Middle frontal gyrus (tissue), 1 donor: ENCODE data around the gene GALNT9.

ENCODE experiments used
- DNase-seq: peaks from one replicate; pipeline ENCODE4 v3.0.0-alpha.2; 2015; ENCODE audit warnings: low spot score; ENCODE audit errors: extremely low spot score

The GALNT9 gene

DNA sequence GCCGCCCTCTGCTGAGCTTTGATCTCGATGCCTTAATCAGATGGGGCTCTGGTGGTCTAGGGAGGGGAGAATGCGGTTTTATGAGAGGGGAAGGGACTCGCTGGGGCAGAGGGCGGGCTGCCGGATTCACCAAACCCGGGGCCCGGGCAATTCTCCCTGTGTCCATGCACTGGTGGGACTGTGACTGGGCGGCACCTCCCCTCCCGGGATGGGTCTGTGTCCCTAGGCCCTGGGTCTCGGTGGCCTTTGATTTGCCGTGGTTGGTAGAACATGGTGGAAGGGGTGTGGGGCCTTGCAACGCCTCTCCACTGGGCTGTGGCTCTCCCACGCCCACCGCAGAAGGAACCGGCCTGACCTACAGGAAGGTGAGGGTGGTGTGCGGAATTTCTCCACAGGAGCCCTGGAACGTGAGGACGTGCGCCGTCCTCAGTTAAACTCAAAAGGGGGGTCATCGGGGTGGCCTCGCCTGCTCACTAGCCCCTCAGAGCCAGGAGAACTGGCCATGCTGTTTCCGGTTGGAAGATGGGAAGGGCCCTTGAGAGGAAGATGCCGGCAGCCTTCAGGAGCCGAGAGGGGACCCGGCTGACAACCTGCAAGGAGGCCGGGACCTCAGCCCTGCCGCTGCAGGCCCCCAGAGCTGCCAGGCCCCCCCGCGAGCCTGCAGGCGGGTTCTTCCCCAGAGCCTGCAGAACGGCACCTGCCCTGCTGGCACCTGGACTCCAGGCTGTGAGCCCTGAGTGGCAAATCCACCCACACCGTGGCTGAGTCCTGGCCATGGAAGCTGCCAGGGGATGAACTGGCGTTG is 141.5 kb downstream of the GALNT9 start:
- no peak for DNase-seq

DNA sequence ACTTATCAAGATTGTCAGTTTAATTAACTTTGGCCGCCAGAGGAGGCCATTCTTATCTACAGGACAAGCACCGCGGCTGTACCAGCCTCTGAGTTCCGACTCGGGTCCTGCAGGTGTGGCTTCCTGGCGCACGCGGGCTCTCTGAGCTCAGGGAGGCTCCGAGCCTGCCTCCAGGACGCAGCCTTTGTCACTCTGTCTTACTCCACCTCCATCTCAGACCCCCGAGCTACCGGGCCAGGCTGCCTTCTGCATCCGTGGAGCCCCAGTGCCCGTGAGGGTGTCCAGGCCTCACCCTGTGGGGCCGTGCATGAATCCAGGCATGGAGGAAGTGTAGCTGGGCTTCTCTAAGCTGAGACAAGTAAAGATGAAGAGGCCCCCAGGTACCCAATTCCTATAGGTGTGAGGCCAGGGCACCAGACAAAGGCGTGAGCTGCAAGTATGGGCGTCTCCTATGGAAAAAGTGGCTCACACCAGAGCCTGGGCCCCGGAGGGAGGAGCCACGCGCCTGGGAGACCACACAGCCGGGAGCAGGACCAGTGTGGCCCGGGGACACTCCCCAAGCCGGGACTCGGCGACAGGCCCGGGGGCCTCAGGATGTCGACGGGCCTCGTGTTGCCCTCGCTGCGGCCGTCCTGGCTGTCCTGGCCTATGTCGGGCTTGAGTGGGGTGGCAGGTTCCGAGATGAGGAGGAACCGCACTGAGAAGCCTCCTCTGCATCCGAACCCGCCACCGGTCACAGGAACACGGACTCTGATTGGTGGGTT is 142.3 kb downstream of the GALNT9 start:
- no peak for DNase-seq

DNA sequence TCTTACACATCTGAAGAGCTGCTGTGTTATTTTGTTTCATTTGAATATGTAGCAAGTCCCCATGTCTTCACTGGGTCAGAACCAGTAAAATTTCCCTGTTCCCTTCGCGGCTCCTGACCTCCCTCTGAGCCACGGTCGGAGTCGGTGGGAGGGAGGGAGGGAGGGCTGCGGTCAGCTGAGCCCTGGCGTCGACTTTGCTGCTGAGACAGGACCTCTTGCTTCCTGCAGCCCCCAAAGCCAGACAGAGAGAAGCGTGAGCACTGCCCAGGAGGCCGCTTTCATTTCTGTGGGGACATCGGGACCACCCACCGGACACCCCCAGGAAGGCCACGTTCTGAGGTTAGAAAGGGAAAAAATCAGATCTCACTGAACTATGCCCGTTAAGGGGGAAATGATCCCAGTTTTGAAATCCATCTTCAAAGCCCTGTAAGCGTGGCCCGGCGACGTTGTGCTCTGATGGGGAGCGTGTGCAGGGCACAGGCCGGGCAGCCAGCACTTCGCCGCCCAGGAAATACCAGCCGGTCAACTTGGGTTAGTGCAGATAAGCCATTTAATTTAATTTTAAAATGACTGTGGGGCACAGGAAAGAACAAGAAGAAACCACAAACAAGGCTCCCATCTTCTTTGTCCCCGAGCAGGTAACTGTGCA is 143.1 kb downstream of the GALNT9 start:
- DNase-seq, result no peak

DNA sequence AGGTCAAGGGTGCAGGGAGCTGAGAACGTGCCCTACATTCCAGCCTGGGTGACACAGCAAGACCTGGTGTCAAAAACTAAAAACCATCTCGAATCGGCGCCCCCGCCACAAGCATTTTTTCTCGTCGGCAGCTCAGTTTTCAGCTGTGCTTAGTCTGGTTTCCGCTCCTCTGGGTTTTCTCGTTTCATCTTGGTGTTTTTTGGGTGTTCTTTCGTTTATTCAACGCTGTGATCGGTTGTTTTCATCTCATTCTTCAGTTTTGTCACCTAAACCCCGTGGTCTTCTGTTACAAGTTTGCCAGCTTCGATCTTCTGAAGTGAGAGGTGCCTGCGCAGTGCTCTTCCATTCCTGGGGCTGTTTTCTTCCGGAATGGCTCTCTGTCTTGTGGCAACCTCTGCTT is 143.7 kb downstream of the GALNT9 start:
- no peak for DNase-seq

DNA sequence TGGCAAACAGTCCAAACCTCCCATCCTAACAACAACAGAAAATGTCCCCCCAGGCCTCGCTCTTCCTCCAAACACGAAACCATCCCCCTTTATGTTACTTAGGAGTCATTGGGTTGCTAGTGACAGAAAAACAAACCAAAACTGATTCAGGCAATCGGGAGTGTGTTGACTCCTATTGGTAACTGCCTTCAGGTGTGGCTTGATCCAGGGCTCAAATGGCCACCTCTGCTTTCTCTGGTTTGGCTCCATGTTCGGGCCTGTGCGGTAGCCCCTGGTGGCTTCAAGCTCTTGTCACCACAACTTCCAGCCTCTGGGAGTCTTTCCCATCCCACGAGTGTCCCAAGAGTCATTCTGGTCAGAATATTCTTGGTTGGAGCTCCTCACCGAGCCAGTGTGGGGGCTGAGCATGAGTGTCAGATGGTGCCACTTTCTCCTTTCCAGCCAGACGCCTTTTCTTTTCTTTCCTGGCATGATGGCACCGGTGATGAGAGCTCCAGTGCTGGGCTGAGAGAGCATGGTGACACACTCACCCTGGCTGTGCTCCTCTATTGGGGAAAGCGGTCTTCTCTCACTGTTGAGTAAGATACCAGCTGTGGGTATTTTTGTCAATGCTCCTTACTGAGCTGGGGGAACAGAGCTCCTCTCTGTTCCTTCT is 146.6 kb downstream of the GALNT9 start:
- DNase-seq, result no peak

DNA sequence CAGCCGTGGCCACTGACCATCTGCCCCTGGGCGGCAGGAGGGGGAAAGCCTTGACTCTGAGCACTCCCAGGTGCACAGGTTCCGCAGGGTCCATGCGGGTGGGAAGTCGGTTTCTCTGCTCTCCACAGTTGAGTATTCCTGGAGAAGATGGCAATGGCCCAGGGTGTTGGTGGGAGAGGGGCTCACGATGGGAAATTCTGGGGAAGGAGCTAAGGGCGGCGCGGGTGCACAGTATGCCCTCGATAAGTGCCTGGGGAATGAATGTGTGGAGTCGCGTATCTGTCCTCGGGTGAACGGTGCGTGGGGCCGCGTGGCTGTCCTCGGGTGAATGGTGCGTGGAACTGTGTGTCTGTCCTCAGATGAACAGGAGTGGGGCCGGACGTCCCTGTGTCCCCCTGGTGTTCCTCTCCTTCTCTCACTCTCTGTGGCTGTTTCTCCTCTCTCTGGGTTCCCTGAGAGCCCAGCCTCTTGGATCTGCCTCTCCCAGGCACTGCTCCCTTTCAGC is 147.1 kb downstream of the GALNT9 start:
- no peak for DNase-seq

DNA sequence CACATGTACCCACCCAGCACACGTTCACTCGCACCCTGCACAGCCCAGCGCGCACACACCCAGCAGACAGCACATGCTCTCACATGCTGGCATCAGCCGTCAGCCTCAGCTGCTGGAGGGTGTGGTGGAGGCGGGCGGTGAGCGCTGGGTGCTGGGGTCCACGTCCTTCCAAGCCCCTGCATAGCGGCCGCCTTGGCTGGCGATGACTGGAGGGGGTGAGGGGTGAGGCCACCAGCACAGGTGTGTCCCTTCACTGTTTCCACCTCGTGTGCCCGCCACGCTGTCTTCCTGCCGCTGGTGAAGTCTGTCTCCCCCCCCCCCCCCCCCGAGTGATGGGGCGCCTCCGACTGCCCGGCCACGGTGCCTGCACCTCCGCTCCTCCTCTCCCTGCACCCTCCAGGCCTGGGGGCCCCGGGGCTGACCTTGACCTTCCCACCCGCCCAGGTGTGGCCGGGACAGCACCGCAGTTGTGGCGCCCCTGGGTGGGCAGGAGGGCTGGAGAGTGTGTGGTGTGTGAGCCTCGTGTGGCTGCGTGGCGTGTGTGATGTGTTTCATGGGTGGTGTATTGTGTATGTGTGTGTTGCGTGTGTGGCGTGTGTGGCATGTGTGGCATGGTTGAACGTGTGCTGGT is 147.7 kb downstream of the GALNT9 start:
- no peak for DNase-seq

DNA sequence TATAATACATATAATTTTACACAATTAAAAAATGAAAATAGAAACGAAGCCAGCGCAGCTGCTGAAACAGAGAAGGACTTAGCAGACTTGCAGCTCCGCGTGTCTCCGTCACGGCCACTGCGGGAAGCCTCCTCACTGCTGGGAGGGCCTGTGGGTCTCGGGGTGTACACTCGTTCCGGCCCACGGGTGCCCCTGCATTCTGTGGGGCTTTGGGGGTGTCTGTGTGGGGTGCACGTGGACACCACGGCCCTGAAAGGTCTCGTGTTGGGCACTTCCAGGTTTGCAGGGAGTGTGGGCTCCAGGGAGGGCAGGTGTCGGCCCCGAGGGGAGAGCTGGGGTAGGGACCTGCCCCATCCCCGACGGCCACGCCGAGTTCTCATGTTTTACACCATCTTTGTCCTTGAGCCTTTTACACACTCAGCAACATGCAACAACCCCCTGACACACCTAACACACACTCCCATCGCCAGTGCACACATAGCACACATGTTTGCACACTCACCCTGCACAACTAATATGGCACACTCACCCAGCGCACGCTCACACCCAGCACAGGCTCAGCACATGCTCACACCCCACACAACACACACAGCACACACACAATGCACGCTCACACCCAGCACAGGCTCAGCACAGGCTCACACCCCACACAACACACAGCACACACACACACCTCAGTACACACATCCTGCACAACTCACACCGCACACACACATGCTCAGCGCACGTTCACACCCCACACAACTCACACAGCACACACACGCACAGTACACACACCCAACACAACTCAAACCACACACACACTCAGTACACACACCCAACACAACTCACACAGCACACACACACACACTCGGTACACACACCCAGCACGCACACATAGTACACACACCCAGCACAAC is 148.5 kb downstream of the GALNT9 start:
- DNase-seq, result no peak

DNA sequence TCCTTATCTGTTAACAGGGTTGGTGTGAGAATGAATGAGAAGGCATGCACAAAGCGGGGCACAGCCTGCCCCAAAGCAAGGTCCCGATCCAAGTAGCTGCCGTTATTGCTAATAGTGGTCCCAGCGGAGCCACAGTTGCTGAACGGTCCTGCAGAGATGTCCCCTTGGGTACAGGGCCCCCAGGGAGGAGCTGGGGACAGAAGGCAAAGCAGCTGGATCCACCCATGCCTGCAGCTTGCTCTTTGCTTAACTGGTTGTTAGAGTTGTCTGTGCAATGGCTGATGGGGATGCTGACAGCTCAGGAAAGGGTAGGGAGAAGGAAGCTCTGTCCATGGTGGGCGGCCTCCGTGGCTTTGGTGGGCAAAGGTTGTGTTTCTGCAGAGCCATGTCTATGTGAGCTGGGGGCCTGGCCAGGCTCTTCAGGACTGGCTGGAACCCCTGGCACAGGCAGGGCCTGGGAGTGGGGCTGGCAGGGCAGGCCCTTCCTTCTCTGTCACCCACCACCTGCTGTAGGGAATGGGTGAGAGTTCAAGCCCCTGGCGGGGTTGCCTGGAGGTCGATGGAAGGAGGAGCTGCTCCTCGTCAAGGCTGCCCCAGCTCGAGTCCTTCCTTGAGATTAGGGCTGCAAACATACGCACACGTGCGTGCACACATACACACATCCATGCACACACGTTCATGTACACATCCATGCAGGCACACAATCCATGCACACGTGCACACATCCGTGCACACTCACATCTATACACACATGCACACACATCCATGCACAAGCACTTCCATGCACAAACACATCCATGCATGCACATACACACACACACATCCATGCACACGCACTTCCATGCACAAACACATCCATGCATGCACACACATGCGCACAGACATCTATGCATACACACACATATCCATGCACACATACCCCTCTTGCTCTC is 149.7 kb downstream of the GALNT9 start:
- no peak for DNase-seq

DNA sequence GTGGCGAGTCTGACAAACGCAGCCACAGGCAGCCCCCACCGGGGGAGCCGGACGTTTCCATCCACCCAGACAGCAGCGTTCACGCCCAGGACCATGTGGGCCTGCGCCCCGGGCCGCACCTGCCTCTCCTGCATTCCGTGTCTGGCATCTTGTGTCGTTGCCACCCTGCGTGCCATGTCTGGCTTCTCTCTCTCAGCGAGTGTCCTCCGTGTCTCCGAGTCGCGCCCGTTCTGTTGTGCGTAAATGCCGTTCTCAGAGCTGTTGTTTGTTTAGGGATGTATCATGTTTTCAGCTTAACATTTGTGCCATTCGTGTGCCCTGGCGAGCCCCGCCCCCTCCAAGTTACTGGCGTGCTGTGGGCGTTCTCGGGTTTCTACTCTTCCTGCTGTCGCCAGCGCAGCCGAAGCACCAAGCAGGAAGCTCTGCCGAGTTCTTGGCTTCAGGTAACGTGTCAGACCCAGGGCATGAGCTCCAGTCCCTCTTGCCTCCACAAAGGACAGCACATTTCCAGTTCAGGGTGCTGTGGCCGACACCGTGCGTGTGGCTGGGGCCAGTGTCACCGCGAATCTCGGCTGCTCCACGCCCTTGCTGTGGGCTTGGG is 150.5 kb downstream of the GALNT9 start:
- no peak for DNase-seq

DNA sequence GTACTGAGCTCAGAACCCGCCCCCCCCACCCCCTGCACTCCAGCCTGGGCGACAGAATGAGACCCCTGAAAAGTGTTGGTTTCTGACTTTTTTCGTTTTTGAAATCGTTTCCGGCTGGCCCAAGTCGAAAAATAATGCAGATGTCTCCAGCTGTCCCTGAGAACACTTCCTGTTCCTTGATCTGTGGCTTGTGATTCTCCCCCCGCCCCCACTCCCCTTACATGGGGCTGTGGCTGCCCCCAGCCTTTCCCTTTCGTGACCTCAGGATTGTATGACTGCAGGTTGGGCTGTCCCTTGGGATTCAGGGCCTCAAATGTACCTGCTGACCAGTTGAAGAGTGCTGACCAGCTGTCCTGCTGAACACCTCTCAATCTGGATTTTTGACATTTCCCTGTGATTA is 151.1 kb downstream of the GALNT9 start:
- no peak for DNase-seq

DNA sequence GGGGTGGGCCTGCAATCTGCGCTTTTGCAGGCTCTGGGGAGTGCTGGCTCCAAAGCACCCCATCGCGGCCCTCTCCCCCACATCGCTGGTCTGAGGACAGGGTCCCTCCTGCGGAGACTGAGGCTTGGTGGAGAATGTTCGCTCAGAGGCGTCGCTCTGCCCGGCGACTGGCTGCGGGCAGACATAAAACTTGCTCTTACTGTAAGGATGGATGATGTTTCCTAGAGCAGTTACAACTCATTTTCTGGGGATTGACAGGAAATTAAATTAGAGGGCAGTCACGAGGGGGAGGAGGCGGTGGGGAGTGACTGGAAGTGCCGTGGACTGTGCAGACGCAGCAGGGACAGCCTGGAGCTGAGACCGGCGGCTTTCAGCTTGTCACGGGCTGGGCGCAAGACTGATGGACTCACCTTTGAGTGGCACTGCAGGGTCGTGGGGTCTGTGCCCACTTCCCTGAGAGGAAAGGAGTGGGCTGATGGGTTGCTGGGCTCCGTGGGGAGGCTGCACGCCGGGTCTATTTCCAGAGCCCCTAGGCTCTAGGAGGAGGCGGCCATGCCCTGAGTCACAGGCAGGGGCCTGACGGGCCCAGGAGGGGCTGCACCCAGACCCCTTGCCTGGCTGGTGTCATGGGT is 152.4 kb downstream of the GALNT9 start:
- DNase-seq, result no peak

DNA sequence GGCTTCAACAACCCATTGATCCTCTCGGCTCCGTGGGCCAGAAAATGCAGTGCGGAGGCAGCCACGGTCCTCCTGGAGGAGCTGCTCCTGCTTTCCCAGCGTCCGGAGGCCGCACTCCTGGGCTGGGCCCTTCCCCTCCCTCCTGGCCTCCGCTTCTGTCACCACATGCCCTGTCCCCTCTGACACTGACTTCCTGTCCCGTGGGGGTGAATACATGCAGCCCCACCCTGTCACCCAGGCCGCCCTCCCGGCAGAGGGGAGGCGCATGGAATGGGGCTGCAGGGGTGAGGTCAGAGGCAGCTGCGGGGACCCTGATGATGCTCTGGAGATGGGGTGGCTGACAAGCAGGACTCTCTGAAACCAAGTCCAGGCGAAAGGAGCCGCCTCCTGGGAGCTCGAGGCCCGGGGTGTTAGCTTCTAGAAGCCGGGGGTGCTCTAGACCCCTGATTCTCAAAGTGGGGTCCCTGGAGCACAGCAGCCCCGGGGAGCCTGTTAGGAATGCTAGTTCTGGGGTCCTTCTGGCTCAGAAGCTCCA is 152.9 kb downstream of the GALNT9 start:
- DNase-seq, result no peak

DNA sequence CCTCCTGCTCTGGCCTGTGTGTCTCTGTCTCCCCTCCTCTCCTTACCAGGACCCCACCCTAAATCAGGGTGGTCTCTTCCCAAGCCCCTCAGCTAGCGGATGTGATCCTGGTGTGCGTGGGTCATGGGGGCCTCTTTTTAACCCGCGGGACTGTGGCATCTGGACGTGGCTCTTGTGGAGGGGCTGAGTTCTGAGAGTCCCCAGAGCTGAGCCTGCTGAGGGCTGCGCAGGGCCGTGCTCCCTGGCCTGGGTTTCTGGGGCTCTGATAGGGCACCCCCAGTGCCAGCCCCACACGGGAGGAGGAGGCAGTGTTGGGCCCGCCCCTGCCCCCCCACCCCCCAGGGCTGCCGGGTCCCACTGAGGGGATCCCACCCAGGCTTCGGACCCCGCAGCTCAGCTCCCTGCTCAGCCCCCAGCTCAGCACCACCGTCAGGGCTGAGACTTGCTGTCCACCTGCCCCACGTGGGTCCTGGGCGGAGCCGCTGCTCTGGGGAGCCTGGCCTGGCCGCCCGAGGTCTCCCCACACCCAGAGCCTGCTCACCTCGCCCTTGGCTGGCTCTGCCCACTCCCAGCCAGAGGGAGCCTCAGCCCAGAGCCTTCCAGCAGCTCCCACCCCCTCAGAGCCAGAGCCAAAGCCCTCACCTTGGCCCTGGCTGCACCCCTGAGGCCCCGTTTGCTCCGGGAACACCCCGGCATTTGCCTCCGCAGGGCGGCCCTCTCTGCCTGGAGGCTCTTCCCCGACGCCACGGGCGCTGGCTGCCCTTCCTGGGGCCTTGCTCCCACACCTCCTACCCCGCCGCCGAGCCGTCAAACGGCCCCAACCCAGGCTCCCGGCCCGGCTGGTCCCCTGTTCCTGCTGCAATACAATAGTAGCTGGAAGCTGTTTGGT is 153.6 kb downstream of the GALNT9 start:
- no peak for DNase-seq

DNA sequence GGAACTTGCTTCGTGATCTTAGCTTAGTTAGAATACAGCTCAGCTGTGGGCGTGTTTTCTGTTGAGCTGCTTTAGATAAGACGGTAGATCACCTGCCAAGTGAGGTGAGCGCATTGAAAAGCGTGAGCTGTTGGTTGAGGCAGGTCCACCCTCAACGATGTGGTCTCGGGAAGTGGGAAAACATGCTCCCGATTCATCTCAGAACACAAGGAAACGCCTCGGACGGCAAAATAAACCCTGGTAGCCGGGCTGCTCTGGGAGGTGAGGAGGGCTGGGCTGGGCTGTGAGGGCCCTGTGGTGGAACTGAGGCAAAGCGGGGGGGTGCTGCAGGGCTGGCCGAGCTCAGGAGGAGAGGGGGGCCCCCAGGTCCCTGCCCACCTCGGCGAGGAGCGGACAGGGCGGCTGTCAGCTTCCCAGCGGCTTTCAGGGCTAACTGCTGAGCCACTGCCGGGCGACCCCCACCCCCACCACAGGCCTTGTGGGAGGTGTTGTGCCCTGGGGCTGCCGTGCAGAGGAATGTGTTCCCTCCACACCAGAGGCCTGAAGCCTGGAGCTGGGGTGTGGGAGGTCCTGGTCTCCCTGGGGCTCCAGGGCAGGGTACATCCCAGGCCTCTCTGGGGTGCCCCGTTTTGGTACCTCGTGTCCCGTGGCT is 154.4 kb downstream of the GALNT9 start:
- no peak for DNase-seq
